ENCODE results near the gene DYDC2. TPM values are rescaled to one million over a fixed set of nuclear protein-coding genes. Genes with fewer than 3 reads are reported as not detected.

The DYDC2 gene
- total and polyA plus RNA-seq, 2 of the 4 experiments (the other 2 are of a cell fraction), result not detected

DNA sequence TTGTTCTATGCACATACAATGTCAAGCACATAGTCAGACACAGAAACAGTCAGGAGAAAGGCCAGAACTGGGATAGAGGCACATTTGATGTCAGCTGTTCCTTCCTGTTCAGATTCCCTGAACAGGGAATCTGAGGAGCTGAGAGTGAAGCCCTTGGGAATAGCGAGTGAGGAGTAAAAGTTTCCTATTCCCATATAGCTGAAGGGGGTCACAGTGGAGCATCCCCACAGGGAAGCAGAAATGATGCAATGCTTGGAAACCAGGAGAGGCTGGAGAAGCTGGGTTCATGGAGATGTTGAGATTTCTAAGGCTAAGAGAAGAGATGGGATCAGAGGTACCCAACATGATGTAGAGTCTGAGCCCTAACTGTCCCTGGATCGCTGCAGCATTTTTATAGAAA is 40.4 kb downstream of the DYDC2 start:
- Histone ChIP-seq H3K56ac (ENCODE audit: extremely low read depth, insufficient read depth, low read length) (no peak overlapping the region), H3K23ac (ENCODE audit: low read depth, low read length) (no peak overlapping the region), H3K36me3 (ENCODE audit: control insufficient read depth, insufficient read depth, low read length) (no peaks in the 10 kb centered on the region), H3K79me1 (ENCODE audit: low read depth in 1 of 2, low read length in 2 of 2) (no peaks in the 10 kb centered on the region), H3K9ac (ENCODE audit: low read depth, low read length) (no peak overlapping the region), H3K18ac (ENCODE audit: low read depth, low read length) (no peak overlapping the region), H3K9me3 (ENCODE audit: control insufficient read depth, insufficient read depth, low read length) (no peaks in the 10 kb centered on the region), H2AK9ac (replicated peaks; ENCODE audit: low read depth, low read length, poor library complexity) (no peak overlapping the region), H4K5ac (ENCODE audit: low read depth, low read length) (no peak overlapping the region), H3K4me3 (ENCODE audit: insufficient read depth, low read depth, low read length) (no peak overlapping the region), H3K9me1 (ENCODE audit: insufficient read depth, low read length) (no peaks in the 10 kb centered on the region), H4K20me1 (ENCODE audit: insufficient read depth, low read length) (no peaks in the 10 kb centered on the region), H3K14ac (replicated peaks; ENCODE audit: low read depth, low read length) (no peak overlapping the region), H2AK5ac (ENCODE audit: low read depth, low read length) (no peak overlapping the region), H3K4ac (ENCODE audit: low read depth, low read length) (no peak overlapping the region), H2AFZ (replicated peaks; ENCODE audit: low read length, poor library complexity) (no peak overlapping the region), H2BK5ac (ENCODE audit: low read depth, low read length, poor library complexity, severe bottlenecking) (no peak overlapping the region), H4K91ac (ENCODE audit: insufficient read depth, low read depth, low read length) (no peak overlapping the region), H2BK15ac (ENCODE audit: low read depth, low read length) (no peak overlapping the region), H2BK120ac (ENCODE audit: low read depth, low read length) (no peak overlapping the region), H3K27ac (ENCODE audit: insufficient read depth, low read length) (no peak overlapping the region), H4K8ac (ENCODE audit: low read depth in 2 of 2, low read length in 2 of 2) (no peak overlapping the region), H3K27me3 (ENCODE audit: control insufficient read depth, insufficient read depth, low read length) (no peaks in the 10 kb centered on the region), H3K4me2 (ENCODE audit: low read depth, low read length) (no peak overlapping the region), H3K4me1 (ENCODE audit: control insufficient read depth, insufficient read depth, low read length) (no peaks in the 10 kb centered on the region), H2BK20ac (ENCODE audit: low read depth, low read length) (no peak overlapping the region)
- TF ChIP-seq BHLHE40 (IDR thresholded peaks at IDR 0.05; ENCODE audit: low read depth, low read length), result no peak
- no peak for TF ChIP-seq POLR2A (IDR thresholded peaks at IDR 0.05; ENCODE audit: low read depth, low read length)
- TF ChIP-seq MAFK (IDR thresholded peaks at IDR 0.05; ENCODE audit: low read depth, low read length), result no peak
- TF ChIP-seq SMC3 (IDR thresholded peaks at IDR 0.05; ENCODE audit: low read depth, low read length), result no peak
- TF ChIP-seq RAD21 (IDR thresholded peaks at IDR 0.05; ENCODE audit: low read length), result no peak
- no peak for TF ChIP-seq RCOR1 (IDR thresholded peaks at IDR 0.05; ENCODE audit: insufficient replicate concordance, low read length)
- TF ChIP-seq MAZ (IDR thresholded peaks at IDR 0.05; ENCODE audit: borderline replicate concordance, low read depth, low read length), result no peak
- TF ChIP-seq MXI1 (IDR thresholded peaks at IDR 0.05; ENCODE audit: borderline replicate concordance, low read depth, low read length), result no peak
- TF ChIP-seq CHD1 (IDR thresholded peaks at IDR 0.05; ENCODE audit: low read depth, low read length), result no peak
- TF ChIP-seq, protein P1, sequence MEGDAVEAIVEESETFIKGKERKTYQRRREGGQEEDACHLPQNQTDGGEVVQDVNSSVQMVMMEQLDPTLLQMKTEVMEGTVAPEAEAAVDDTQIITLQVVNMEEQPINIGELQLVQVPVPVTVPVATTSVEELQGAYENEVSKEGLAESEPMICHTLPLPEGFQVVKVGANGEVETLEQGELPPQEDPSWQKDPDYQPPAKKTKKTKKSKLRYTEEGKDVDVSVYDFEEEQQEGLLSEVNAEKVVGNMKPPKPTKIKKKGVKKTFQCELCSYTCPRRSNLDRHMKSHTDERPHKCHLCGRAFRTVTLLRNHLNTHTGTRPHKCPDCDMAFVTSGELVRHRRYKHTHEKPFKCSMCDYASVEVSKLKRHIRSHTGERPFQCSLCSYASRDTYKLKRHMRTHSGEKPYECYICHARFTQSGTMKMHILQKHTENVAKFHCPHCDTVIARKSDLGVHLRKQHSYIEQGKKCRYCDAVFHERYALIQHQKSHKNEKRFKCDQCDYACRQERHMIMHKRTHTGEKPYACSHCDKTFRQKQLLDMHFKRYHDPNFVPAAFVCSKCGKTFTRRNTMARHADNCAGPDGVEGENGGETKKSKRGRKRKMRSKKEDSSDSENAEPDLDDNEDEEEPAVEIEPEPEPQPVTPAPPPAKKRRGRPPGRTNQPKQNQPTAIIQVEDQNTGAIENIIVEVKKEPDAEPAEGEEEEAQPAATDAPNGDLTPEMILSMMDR (conservative IDR thresholded peaks at IDR 0.05; ENCODE audit: low read depth, low read length), result no peak
- no peak for TF ChIP-seq FOS (IDR thresholded peaks at IDR 0.05; ENCODE audit: low read depth, low read length)
- no peak for TF ChIP-seq NFE2L2 (IDR thresholded peaks at IDR 0.05; ENCODE audit: low read depth, low read length)
- TF ChIP-seq, protein P2, sequence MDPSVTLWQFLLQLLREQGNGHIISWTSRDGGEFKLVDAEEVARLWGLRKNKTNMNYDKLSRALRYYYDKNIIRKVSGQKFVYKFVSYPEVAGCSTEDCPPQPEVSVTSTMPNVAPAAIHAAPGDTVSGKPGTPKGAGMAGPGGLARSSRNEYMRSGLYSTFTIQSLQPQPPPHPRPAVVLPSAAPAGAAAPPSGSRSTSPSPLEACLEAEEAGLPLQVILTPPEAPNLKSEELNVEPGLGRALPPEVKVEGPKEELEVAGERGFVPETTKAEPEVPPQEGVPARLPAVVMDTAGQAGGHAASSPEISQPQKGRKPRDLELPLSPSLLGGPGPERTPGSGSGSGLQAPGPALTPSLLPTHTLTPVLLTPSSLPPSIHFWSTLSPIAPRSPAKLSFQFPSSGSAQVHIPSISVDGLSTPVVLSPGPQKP (IDR thresholded peaks at IDR 0.05; ENCODE audit: borderline replicate concordance, low read depth, low read length), result no peak
- no peak for TF ChIP-seq RFX5 (IDR thresholded peaks at IDR 0.05; ENCODE audit: low read depth, low read length)
- TF ChIP-seq, protein P3, sequence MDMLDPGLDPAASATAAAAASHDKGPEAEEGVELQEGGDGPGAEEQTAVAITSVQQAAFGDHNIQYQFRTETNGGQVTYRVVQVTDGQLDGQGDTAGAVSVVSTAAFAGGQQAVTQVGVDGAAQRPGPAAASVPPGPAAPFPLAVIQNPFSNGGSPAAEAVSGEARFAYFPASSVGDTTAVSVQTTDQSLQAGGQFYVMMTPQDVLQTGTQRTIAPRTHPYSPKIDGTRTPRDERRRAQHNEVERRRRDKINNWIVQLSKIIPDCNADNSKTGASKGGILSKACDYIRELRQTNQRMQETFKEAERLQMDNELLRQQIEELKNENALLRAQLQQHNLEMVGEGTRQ (IDR thresholded peaks at IDR 0.05; ENCODE audit: low read depth, low read length), result no peak
- no peak for TF ChIP-seq CEBPB (IDR thresholded peaks at IDR 0.05; ENCODE audit: low read depth, low read length)
- ATAC-seq (ENCODE audit: low read depth) (no peak), DNase-seq (no peak)
- in situ Hi-C loops (cut with MboI; ENCODE audit: low sequenced_read_pairs) (no loop called here), dilution Hi-C loops (cut with HindIII; ENCODE audit: low sequenced_read_pairs, unreplicated experiment) (no loop called here), intact Hi-C loops (cut with micrococcal nuclease) (no loop called here)
- no TSS peak for BruUV-seq (replicated peaks)
- no CpG with 5 or more reads among the region's 2 CpGs for WGBS, 2 experiments (ENCODE audit: extremely low coverage in 2 of 2, insufficient read length in 1 of 2)
- ChIA-PET POLR2A (ENCODE audit: unreplicated experiment) (interaction anchor here (0.6 kb wide), 1 partner anchor 19 kb away, joined by 3 read pairs; no protein-coding TSS in a partner anchor), CTCF (no interaction called here)
